HG02588 (cell line): ENCODE measurements around the gene COG2.
"Not testable (repeated sequence)": the region's sequence is repeated elsewhere in the genome, so short reads cannot be mapped to it uniquely, and the experiment has no call there.

Experiments used
- ATAC-seq: cut with Tn5 transposase; IDR thresholded peaks from one replicate; pipeline ENCODE4 v1.9.1; 2021; ENCODE audit warnings: mild to moderate bottlenecking, moderate library complexity; ENCODE audit not compliant: unreplicated experiment

The COG2 gene

GRCh38 chr1:230642263-230642959, at the start of gene COG2:
Gene COG2 (plus strand): TSS chr1:230642481. CDS start chr1:230642607, 126 bp downstream.
- ATAC-seq, result peak; percentile 97

- ATAC-seq, result no peak
These were observed 49.4 kb upstream of the COG2 start for GRCh38 chr1:230592848-230593414.

- ATAC-seq, result no peak
These were observed 48.0 kb upstream of the COG2 start for GRCh38 chr1:230594214-230594773.

GRCh38 chr1:230595181-230595580, 47.1 kb upstream of the COG2 start:
- ATAC-seq, result no peak

- no peak for ATAC-seq
These were observed 46.0 kb upstream of the COG2 start for GRCh38 chr1:230596306-230596705.

GRCh38 chr1:230598745-230599144, 43.5 kb upstream of the COG2 start:
- ATAC-seq, result no peak

- no peak for ATAC-seq
These were observed 42.2 kb upstream of the COG2 start for GRCh38 chr1:230599926-230600656.

GRCh38 chr1:230600657-230601400, 41.5 kb upstream of the COG2 start:
- ATAC-seq, result not testable (repeated sequence)

- no peak for ATAC-seq
These were observed 33.1 kb upstream of the COG2 start for GRCh38 chr1:230609208-230609607.

GRCh38 chr1:230610589-230610988, 31.7 kb upstream of the COG2 start:
- ATAC-seq, result no peak

- ATAC-seq, result no peak
These were observed 31.0 kb upstream of the COG2 start for GRCh38 chr1:230611128-230611877.

- ATAC-seq, result no peak
These were observed 30.4 kb upstream of the COG2 start for GRCh38 chr1:230611878-230612235.

GRCh38 chr1:230612651-230613050, 29.6 kb upstream of the COG2 start:
- no peak for ATAC-seq

- ATAC-seq, result no peak
These were observed 28.2 kb upstream of the COG2 start for GRCh38 chr1:230614121-230614520.

- no peak for ATAC-seq
These were observed 23.7 kb upstream of the COG2 start for GRCh38 chr1:230618537-230618936.

GRCh38 chr1:230620649-230621323, 21.5 kb upstream of the COG2 start:
- no peak for ATAC-seq

GRCh38 chr1:230621324-230622030, 20.8 kb upstream of the COG2 start:
- no peak for ATAC-seq

GRCh38 chr1:230622151-230622550, 20.1 kb upstream of the COG2 start:
- ATAC-seq, result no peak

- ATAC-seq, result no peak
These were observed 18.1 kb upstream of the COG2 start for GRCh38 chr1:230624097-230624713.
